ENCODE results near the gene DPT.

Gene DPT

GRCh38 chr1:168688644-168689326 is 40.2 kb downstream of the DPT start:
- Histone ChIP-seq H2AFZ (ENCODE audit: low read length) (no peak overlapping the region), H3K4me3 (ENCODE audit: low read length) (no peak overlapping the region), H3K9me3 (replicated peaks; ENCODE audit: insufficient read depth, low read length) (no peaks in the 10 kb centered on the region), H3K27ac (ENCODE audit: low read length) (no peak overlapping the region), H3K9me2 (replicated peaks; ENCODE audit: insufficient read depth, low read length) (no peaks in the 10 kb centered on the region), H3K4me1 (ENCODE audit: low read length) (no peaks in the 10 kb centered on the region), H3K9ac (ENCODE audit: low read length) (no peak overlapping the region), H3K79me2 (ENCODE audit: low read length) (no peaks in the 10 kb centered on the region), H3K36me3 (replicated peaks; ENCODE audit: insufficient read depth, low read length) (no peaks in the 10 kb centered on the region), H3K27me3 (replicated peaks; ENCODE audit: insufficient read depth, low read length) (no peaks in the 10 kb centered on the region), H4K20me1 (ENCODE audit: insufficient read depth, low read length) (no peaks in the 10 kb centered on the region), H3F3A (ENCODE audit: insufficient read depth, low read length) (no peaks in the 10 kb centered on the region), H3K4me2 (ENCODE audit: low read depth, low read length) (no peak overlapping the region)
- DNase-seq = no peak
- TF ChIP-seq CTCF (IDR thresholded peaks at IDR 0.05; ENCODE audit: low read length) (no peak), EZH2 (optimal IDR thresholded peaks at IDR 0.05; ENCODE audit: low read depth, low read length) (no peak), EZH2phosphoT487 (IDR thresholded peaks at IDR 0.05; ENCODE audit: low read length) (no peak)

DNA sequence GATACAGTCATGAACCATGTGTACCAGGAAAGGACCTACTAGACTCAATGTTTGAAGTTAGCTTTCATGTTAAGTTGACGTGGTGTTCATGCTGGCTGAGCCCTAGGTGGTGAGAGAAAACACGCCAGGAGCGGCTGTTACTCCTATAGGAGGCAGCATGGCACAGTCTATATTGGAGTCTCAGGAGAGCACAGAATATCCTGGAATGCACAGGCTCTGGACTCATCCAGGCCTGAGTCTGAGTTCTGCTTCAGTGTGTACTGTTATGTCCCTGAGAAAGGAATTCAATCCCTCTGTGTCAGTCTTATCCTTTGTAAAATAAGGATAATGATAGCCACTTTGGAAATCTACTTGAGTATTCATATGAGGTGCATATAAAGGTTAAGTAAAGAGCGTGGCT is 41.2 kb downstream of the DPT start:
- H3K4me3 ChIP-seq (ENCODE audit: low read length) = no peak overlapping the region

GRCh38 chr1:168686666-168687065 is 42.3 kb downstream of the DPT start:
- no peak overlapping the region for H3K4me3 ChIP-seq (ENCODE audit: low read length)
- H3K4me2 ChIP-seq (ENCODE audit: low read depth, low read length) = no peak overlapping the region
- no peak overlapping the region for H2AFZ ChIP-seq (ENCODE audit: low read length)
- H3K4me1 ChIP-seq (ENCODE audit: low read length) = no peaks in the 10 kb centered on the region
- no peak for DNase-seq
- no peaks in the 10 kb centered on the region for H3K9me3 ChIP-seq (replicated peaks; ENCODE audit: insufficient read depth, low read length)
- no peak overlapping the region for H3K9ac ChIP-seq (ENCODE audit: low read length)
- TF ChIP-seq CTCF (IDR thresholded peaks at IDR 0.05; ENCODE audit: low read length) = no peak
- no peak for TF ChIP-seq EZH2phosphoT487 (IDR thresholded peaks at IDR 0.05; ENCODE audit: low read length)
- no peak for TF ChIP-seq EZH2 (optimal IDR thresholded peaks at IDR 0.05; ENCODE audit: low read depth, low read length)
- H3K36me3 ChIP-seq (replicated peaks; ENCODE audit: insufficient read depth, low read length) = no peaks in the 10 kb centered on the region
- H3K27ac ChIP-seq (ENCODE audit: low read length) = no peak overlapping the region
- no peaks in the 10 kb centered on the region for H3F3A ChIP-seq (ENCODE audit: insufficient read depth, low read length)
- no peaks in the 10 kb centered on the region for H4K20me1 ChIP-seq (ENCODE audit: insufficient read depth, low read length)
- H3K79me2 ChIP-seq (ENCODE audit: low read length) = no peaks in the 10 kb centered on the region
- H3K9me2 ChIP-seq (replicated peaks; ENCODE audit: insufficient read depth, low read length) = no peaks in the 10 kb centered on the region
- H3K27me3 ChIP-seq (replicated peaks; ENCODE audit: insufficient read depth, low read length) = no peaks in the 10 kb centered on the region

More for the DNA sequence above, 41.2 kb downstream of the DPT start:
- Histone ChIP-seq H3K9ac (ENCODE audit: low read length) (no peak overlapping the region), H3K27ac (ENCODE audit: low read length) (no peak overlapping the region), H3K4me2 (ENCODE audit: low read depth, low read length) (no peak overlapping the region), H3K9me2 (replicated peaks; ENCODE audit: insufficient read depth, low read length) (no peaks in the 10 kb centered on the region), H3F3A (ENCODE audit: insufficient read depth, low read length) (no peaks in the 10 kb centered on the region), H3K79me2 (ENCODE audit: low read length) (no peaks in the 10 kb centered on the region), H3K9me3 (replicated peaks; ENCODE audit: insufficient read depth, low read length) (no peaks in the 10 kb centered on the region), H3K27me3 (replicated peaks; ENCODE audit: insufficient read depth, low read length) (no peaks in the 10 kb centered on the region), H2AFZ (ENCODE audit: low read length) (no peak overlapping the region), H3K4me1 (ENCODE audit: low read length) (no peaks in the 10 kb centered on the region), H3K36me3 (replicated peaks; ENCODE audit: insufficient read depth, low read length) (no peaks in the 10 kb centered on the region), H4K20me1 (ENCODE audit: insufficient read depth, low read length) (no peaks in the 10 kb centered on the region)
- DNase-seq = no peak
- TF ChIP-seq CTCF (IDR thresholded peaks at IDR 0.05; ENCODE audit: low read length) = no peak
- TF ChIP-seq EZH2phosphoT487 (IDR thresholded peaks at IDR 0.05; ENCODE audit: low read length) = no peak
- no peak for TF ChIP-seq EZH2 (optimal IDR thresholded peaks at IDR 0.05; ENCODE audit: low read depth, low read length)

All from MM.1S (cell line).